Thymus (tissue), 11 donors: ENCODE results near the gene PLCB1. TPM values are rescaled to one million over a fixed set of nuclear protein-coding genes. Genes with fewer than 3 reads are reported as not detected.
"Not testable (repeated sequence)": the region's sequence is repeated elsewhere in the genome, so short reads cannot be mapped to it uniquely, and the experiment has no call there.

Source experiments
- DNase-seq, 9 donors: peaks; one replicate each; pipeline ENCODE4 v3.0.0-alpha.2; 2013; ENCODE audit warnings: low spot score in 9 of 9, low read depth in 6 of 9, missing footprints in 1 of 9
- H3K27ac ChIP-seq, 2 donors: one replicate each; pipeline ENCODE4 v1.5.1; 2013; ENCODE audit warnings: control low read depth in 1 of 2, low read depth in 1 of 2, low read length in 1 of 2, mild to moderate bottlenecking in 1 of 2, moderate library complexity in 1 of 2
- H3K27me3 ChIP-seq, 2 donors: one replicate each; pipeline ENCODE4 v1.5.1; 2013; ENCODE audit warnings: low read length in 1 of 2; ENCODE audit not compliant: control insufficient read depth in 2 of 2, insufficient read depth in 1 of 2
- H3K36me3 ChIP-seq, 2 donors: one replicate each; pipeline ENCODE4 v1.5.1; 2013; ENCODE audit warnings: low read length in 1 of 2, mild to moderate bottlenecking in 1 of 2, moderate library complexity in 1 of 2; ENCODE audit not compliant: control insufficient read depth in 2 of 2, insufficient read depth in 2 of 2
- H3K4me1 ChIP-seq, 2 donors: one replicate each; pipeline ENCODE4 v1.5.1; 2013; ENCODE audit warnings: low read length in 2 of 2; ENCODE audit not compliant: control insufficient read depth in 2 of 2, insufficient read depth in 2 of 2
- H3K4me3 ChIP-seq, 2 donors: one replicate each; pipeline ENCODE4 v1.5.1; 2013; ENCODE audit warnings: low read length in 2 of 2, control low read depth in 1 of 2, mild to moderate bottlenecking in 1 of 2
- H3K9me3 ChIP-seq, 2 donors: one replicate each; pipeline ENCODE4 v1.5.1; 2013; ENCODE audit warnings: low read length in 1 of 2, mild to moderate bottlenecking in 1 of 2; ENCODE audit not compliant: control insufficient read depth in 2 of 2, insufficient read depth in 1 of 2
- WGBS: extraction: QIAGEN DNeasy Blood & Tissue Kit; methylation state at CpG from one replicate; pipeline ENCODE4 v1.1.7; 2013; 5-methylcytosine and 5-hydroxymethylcytosine counted together
- polyA plus RNA-seq: library from polyadenylated mRNA; stranded (reverse); fragments of 200-250 nt; gene quantifications from one replicate; pipeline ENCODE4 v1.2.3, GENCODE V29; 2013
- total RNA-seq: library from RNA; stranded (reverse); fragments of 120-200 nt; gene quantifications from one replicate; pipeline ENCODE4 v1.2.4, GENCODE V29; 2013
- donor health status: healthy.

Gene PLCB1
- total and polyA plus RNA-seq, 2 donors: 4.1 to 4.7 TPM

- Histone ChIP-seq H3K36me3 (no peaks in the 10 kb centered on the region), H3K27ac (no peak overlapping the region), H3K4me3 (no peak overlapping the region), H3K4me1 (no peaks in the 10 kb centered on the region), H3K9me3 (no peaks in the 10 kb centered on the region), H3K27me3 (no peaks in the 10 kb centered on the region)
- no peak for DNase-seq
- WGBS: 86% methylated on average over 4 of the region's 4 CpGs
Measured at GRCh38 chr20:8815208-8815607, 683.1 kb downstream of the PLCB1 start.

GRCh38 chr20:8829256-8829655, 697.2 kb downstream of the PLCB1 start:
- no peaks in the 10 kb centered on the region for H3K4me1 ChIP-seq
- no peak overlapping the region for H3K27ac ChIP-seq
- H3K4me3 ChIP-seq: no peak overlapping the region
- no peaks in the 10 kb centered on the region for H3K36me3 ChIP-seq
- DNase-seq: no peak
- WGBS: 97% methylated on average over 5 of the region's 5 CpGs
- no peaks in the 10 kb centered on the region for H3K9me3 ChIP-seq
- H3K27me3 ChIP-seq: no peaks in the 10 kb centered on the region

GRCh38 chr20:8834294-8834693, 702.2 kb downstream of the PLCB1 start:
- not testable (repeated sequence) for H3K4me1 ChIP-seq, H3K27me3 ChIP-seq, DNase-seq, H3K9me3 ChIP-seq, H3K27ac ChIP-seq, H3K36me3 ChIP-seq, H3K4me3 ChIP-seq
- 99% methylated on average over 3 of the region's 3 CpGs for WGBS

- no peak overlapping the region for H3K4me3 ChIP-seq
- H3K36me3 ChIP-seq: no peaks in the 10 kb centered on the region
- DNase-seq: no peak
- no peaks in the 10 kb centered on the region for H3K27me3 ChIP-seq
- no peak overlapping the region for H3K27ac ChIP-seq
- no peaks in the 10 kb centered on the region for H3K9me3 ChIP-seq
- H3K4me1 ChIP-seq: no peaks in the 10 kb centered on the region
- WGBS: 97% methylated on average over 1 of the region's 1 CpG
Measured at GRCh38 chr20:8834851-8835250, 702.8 kb downstream of the PLCB1 start.

GRCh38 chr20:8837396-8837795, 705.3 kb downstream of the PLCB1 start:
- Histone ChIP-seq H3K27me3 (no peaks in the 10 kb centered on the region), H3K9me3 (no peaks in the 10 kb centered on the region), H3K4me1 (no peaks in the 10 kb centered on the region), H3K27ac (no peak overlapping the region), H3K4me3 (no peak overlapping the region), H3K36me3 (no peaks in the 10 kb centered on the region)
- no peak for DNase-seq

- Histone ChIP-seq H3K27me3 (no peaks in the 10 kb centered on the region), H3K4me3 (no peak overlapping the region), H3K36me3 (no peaks in the 10 kb centered on the region), H3K4me1 (no peaks in the 10 kb centered on the region), H3K9me3 (no peaks in the 10 kb centered on the region), H3K27ac (no peak overlapping the region)
- WGBS: 94% methylated on average over 13 of the region's 13 CpGs
- DNase-seq: no peak
Measured at GRCh38 chr20:8842525-8842924, 710.5 kb downstream of the PLCB1 start.

GRCh38 chr20:8844179-8844578, 712.1 kb downstream of the PLCB1 start:
- no peak for DNase-seq
- Histone ChIP-seq H3K4me3 (no peak overlapping the region), H3K9me3 (no peaks in the 10 kb centered on the region), H3K27me3 (no peaks in the 10 kb centered on the region), H3K36me3 (no peaks in the 10 kb centered on the region), H3K4me1 (no peaks in the 10 kb centered on the region), H3K27ac (no peak overlapping the region)
- WGBS: 97% methylated on average over 5 of the region's 5 CpGs

- no peaks in the 10 kb centered on the region for H3K27me3 ChIP-seq
- H3K36me3 ChIP-seq: no peaks in the 10 kb centered on the region
- H3K9me3 ChIP-seq: no peaks in the 10 kb centered on the region
- peaks cover 0 to 9% of the 10 kb centered on the region in 2 donors for H3K4me1 ChIP-seq
- WGBS: 98% methylated on average over 7 of the region's 7 CpGs
- DNase-seq: no peak
- H3K27ac ChIP-seq: no peak overlapping the region
- no peak overlapping the region for H3K4me3 ChIP-seq
Measured at GRCh38 chr20:8849990-8850389, 717.9 kb downstream of the PLCB1 start.

- Histone ChIP-seq H3K4me3 (no peak overlapping the region), H3K27ac (no peak overlapping the region), H3K4me1 (peaks cover 0 to 9% of the 10 kb centered on the region in 2 donors), H3K27me3 (no peaks in the 10 kb centered on the region), H3K9me3 (no peaks in the 10 kb centered on the region), H3K36me3 (no peaks in the 10 kb centered on the region)
- 94% methylated on average over 1 of the region's 1 CpG for WGBS
- no peak for DNase-seq
Measured at GRCh38 chr20:8851446-8851845, 719.4 kb downstream of the PLCB1 start.

- not testable (repeated sequence) for H3K9me3 ChIP-seq, H3K27me3 ChIP-seq, H3K27ac ChIP-seq, DNase-seq, H3K4me3 ChIP-seq, H3K36me3 ChIP-seq, H3K4me1 ChIP-seq
- WGBS: 95% methylated on average over 2 of the region's 2 CpGs
Measured at GRCh38 chr20:8851919-8852318, 719.9 kb downstream of the PLCB1 start.
